Nephron (organoid): ENCODE measurements around the gene PDE4D.
"Not testable (repeated sequence)": the region's sequence is repeated elsewhere in the genome, so short reads cannot be mapped to it uniquely, and the experiment has no call there.

ENCODE experiments used
- H3K27ac Mint-ChIP-seq, 3 experiments: 2 replicates each; pipeline ENCODE4 v1.8.0; 2020; ENCODE audit warnings: mixed read lengths in 3 of 3, mild to moderate bottlenecking in 2 of 3, moderate library complexity in 1 of 3
- H3K27me3 Mint-ChIP-seq: 2 replicates; pipeline ENCODE4 v1.8.0; 2021; ENCODE audit warnings: low read depth, mild to moderate bottlenecking, moderate library complexity, mixed read lengths
- H3K36me3 Mint-ChIP-seq: 2 replicates; pipeline ENCODE4 v1.8.0; 2020; ENCODE audit warnings: low read depth, mixed read lengths
- H3K4me1 Mint-ChIP-seq: 2 replicates; pipeline ENCODE4 v1.8.0; 2020; ENCODE audit warnings: mixed read lengths
- H3K4me3 Mint-ChIP-seq, 3 experiments: 2 replicates each; pipeline ENCODE4 v1.8.0; 2020; ENCODE audit warnings: mild to moderate bottlenecking in 3 of 3, mixed read lengths in 3 of 3, moderate library complexity in 2 of 3
- H3K9me3 Mint-ChIP-seq: 2 replicates; pipeline ENCODE4 v1.8.0; 2020; ENCODE audit warnings: mixed read lengths
- CTCF ChIP-seq, 3 experiments: fragments of 200-600 bp; sonication (generic); IDR thresholded peaks; one replicate each; pipeline ENCODE4 v1.5.0; 2021; ENCODE audit warnings: antibody characterized with exemption in 3 of 3; ENCODE audit not compliant: unreplicated experiment in 3 of 3

PDE4D gene

DNA sequence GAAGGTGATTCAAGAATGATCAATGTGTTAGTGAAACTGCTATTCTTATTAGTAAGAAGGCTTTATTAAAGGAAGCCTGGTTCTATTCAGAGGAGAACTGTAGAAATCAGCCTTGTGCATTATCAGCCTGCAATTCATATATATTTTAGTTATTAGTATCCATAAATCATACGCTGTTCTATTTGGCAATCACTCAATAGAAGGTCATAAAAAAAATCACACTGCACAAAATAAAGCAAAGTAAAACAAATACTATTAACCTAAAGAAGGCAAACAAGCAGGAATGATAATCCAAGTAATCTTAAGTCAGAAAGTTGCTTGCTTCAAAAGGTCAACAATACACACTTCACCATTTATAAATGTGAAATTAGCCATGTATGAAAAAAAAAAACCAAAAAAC is 138.1 kb downstream of the PDE4D start:
- no peak overlapping the region for H3K4me3 Mint-ChIP-seq
- peaks cover 3% of the 10 kb centered on the region for H3K27me3 Mint-ChIP-seq
- H3K9me3 Mint-ChIP-seq: no peaks in the 10 kb centered on the region
- no peak overlapping the region for H3K27ac Mint-ChIP-seq
- no peak for TF ChIP-seq CTCF (IDR thresholded peaks at IDR 0.05; ENCODE audit: unreplicated experiment in 3 of 3)
- peaks cover 15% of the 10 kb centered on the region for H3K4me1 Mint-ChIP-seq
- no peaks in the 10 kb centered on the region for H3K36me3 Mint-ChIP-seq

DNA sequence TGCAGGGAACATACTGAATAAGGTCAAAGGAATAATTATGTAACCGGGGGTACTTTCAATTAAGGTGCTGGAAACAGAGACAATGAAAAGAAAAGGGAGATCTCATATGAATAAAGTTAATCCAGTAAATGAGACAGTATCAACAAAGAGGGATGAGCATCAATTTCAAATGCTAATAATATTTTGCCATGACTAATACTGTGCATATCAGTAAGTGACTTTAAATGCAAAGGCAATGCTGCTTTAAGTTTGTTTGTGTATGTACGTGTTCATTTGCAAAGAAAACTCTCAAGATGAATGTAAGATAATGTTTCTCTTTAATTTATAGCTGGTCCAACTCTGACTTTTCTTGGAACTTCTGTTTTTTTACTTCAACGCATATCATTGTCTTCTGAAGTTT is 139.9 kb downstream of the PDE4D start:
- H3K27ac Mint-ChIP-seq: no peak overlapping the region
- peaks cover 3% of the 10 kb centered on the region for H3K27me3 Mint-ChIP-seq

GRCh38 chr5:59749782-59750520 is 143.6 kb downstream of the PDE4D start:
- no peak for TF ChIP-seq CTCF (IDR thresholded peaks at IDR 0.05; ENCODE audit: unreplicated experiment in 3 of 3)
- Mint-ChIP-seq H3K4me3 (no peak overlapping the region), H3K27me3 (peaks cover 4% of the 10 kb centered on the region), H3K9me3 (no peaks in the 10 kb centered on the region), H3K36me3 (no peaks in the 10 kb centered on the region), H3K4me1 (peaks cover 29% of the 10 kb centered on the region), H3K27ac (no peak overlapping the region)

More for the DNA sequence above, 139.9 kb downstream of the PDE4D start:
- H3K4me3 Mint-ChIP-seq: no peak overlapping the region
- peaks cover 8% of the 10 kb centered on the region for H3K4me1 Mint-ChIP-seq
- TF ChIP-seq CTCF (IDR thresholded peaks at IDR 0.05; ENCODE audit: unreplicated experiment in 3 of 3): no peak
- no peaks in the 10 kb centered on the region for H3K36me3 Mint-ChIP-seq
- H3K9me3 Mint-ChIP-seq: no peaks in the 10 kb centered on the region

DNA sequence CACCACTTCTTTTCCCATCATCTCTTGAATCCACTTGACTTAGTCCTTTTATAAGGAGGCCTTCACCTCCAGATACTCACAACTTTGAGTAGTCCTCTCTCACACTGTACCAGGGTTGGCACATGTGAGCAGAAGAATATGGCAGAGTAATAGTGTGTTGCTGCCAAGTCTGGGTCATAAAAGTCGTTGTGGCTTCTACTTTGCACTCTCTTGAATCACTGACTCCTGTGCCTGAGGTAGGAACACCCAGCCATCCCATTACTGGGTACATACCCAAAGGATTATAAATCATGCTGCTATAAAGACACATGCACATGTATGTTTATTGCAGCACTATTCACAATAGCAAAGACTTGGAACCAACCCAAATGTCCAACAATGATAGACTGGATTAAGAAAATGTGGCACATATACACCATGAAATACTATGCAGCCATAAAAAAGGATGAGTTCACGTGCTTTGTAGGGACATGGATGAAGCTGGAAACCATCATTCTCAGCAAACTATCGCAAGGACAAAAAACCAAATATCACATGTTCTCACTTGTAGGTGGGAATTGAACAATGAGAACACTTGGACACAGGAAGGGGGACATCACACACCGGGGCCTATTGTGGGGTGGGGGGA is 145.4 kb downstream of the PDE4D start:
- H3K4me1 Mint-ChIP-seq: peaks cover 39% of the 10 kb centered on the region
- H3K4me3 Mint-ChIP-seq, H3K27ac Mint-ChIP-seq, H3K27me3 Mint-ChIP-seq, H3K9me3 Mint-ChIP-seq, H3K36me3 Mint-ChIP-seq: not testable (repeated sequence)

GRCh38 chr5:59746241-59746765 is 147.2 kb downstream of the PDE4D start:
- Mint-ChIP-seq H3K36me3 (no peaks in the 10 kb centered on the region), H3K27ac (peak overlapping the region; percentile 22 to 25 (median 24)), H3K4me1 (peaks cover 36% of the 10 kb centered on the region), H3K9me3 (no peaks in the 10 kb centered on the region), H3K4me3 (no peak overlapping the region), H3K27me3 (peaks cover 4% of the 10 kb centered on the region)
- TF ChIP-seq CTCF (IDR thresholded peaks at IDR 0.05; ENCODE audit: unreplicated experiment in 3 of 3): no peak

DNA sequence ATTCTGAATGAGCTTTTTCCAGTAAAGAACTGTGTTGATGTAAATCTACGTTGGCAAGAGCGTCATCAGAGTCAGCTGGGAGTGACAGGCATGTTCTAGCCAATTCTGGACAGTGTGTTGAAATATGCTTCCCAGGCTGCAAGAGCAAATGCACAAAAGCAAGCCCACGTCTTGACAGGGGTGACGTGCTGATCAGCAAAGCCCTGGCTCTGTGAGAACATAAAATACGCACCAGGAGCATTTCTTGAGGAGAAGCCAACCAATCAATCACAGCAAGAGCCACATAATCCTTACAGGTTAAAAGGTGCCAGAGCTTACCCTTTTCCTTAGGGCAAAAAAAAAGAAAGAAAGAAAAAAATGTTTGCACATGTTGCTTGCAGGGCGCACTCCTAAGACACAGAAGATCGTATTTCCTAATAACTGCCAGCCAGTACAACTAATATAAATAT is 148.1 kb downstream of the PDE4D start:
- Mint-ChIP-seq H3K4me1 (peaks cover 36% of the 10 kb centered on the region), H3K9me3 (no peaks in the 10 kb centered on the region), H3K4me3 (peak overlapping the region; percentile 8 to 66 (median 48)), H3K27me3 (peaks cover 4% of the 10 kb centered on the region), H3K27ac (peak overlapping the region; percentile 60 to 85 (median 67)), H3K36me3 (no peaks in the 10 kb centered on the region)
- TF ChIP-seq CTCF (IDR thresholded peaks at IDR 0.05; ENCODE audit: unreplicated experiment in 3 of 3): no peak
